ENCODE measurements around the gene ANKRD33B.

DNA sequence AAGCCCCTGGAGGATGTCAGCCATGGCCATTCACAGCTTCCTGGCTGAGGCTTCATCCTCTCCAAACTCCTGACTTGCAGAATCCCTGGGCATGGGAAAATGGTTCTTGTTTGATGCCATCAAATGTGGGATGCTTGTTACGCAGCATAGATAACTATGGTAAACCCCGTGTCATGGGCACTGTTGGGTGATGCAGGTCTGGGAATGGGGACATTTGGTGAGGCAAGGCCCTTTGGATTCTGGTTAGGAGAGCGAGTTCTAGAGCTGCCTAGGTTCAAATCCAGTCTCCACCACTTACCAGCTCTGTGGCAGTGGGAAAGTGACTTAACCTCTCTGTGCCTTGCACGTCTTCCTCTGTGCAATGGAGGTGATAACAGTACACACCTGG, 41.7 kb upstream of the ANKRD33B start:
- TF ChIP-seq EZH2 (IDR thresholded peaks at IDR 0.05; ENCODE audit: borderline replicate concordance): no peak
- TF ChIP-seq, protein P1, sequence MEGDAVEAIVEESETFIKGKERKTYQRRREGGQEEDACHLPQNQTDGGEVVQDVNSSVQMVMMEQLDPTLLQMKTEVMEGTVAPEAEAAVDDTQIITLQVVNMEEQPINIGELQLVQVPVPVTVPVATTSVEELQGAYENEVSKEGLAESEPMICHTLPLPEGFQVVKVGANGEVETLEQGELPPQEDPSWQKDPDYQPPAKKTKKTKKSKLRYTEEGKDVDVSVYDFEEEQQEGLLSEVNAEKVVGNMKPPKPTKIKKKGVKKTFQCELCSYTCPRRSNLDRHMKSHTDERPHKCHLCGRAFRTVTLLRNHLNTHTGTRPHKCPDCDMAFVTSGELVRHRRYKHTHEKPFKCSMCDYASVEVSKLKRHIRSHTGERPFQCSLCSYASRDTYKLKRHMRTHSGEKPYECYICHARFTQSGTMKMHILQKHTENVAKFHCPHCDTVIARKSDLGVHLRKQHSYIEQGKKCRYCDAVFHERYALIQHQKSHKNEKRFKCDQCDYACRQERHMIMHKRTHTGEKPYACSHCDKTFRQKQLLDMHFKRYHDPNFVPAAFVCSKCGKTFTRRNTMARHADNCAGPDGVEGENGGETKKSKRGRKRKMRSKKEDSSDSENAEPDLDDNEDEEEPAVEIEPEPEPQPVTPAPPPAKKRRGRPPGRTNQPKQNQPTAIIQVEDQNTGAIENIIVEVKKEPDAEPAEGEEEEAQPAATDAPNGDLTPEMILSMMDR (IDR thresholded peaks at IDR 0.05; ENCODE audit: poor library complexity): no peak
